Thyroid gland (tissue), 4 donors: ENCODE results near the gene DNMT3A. TPM values are rescaled to one million over a fixed set of nuclear protein-coding genes. Genes with fewer than 3 reads are reported as not detected.

Source experiments
- DNase-seq, 2 donors: peaks; one replicate each; pipeline ENCODE4 v3.0.0-alpha.2; 2019
- H3K27ac ChIP-seq, 3 donors: fragments of 200-600 bp; sonication (generic); 1 replicate in 2 of 3; 2 replicates in 1 of 3; pipeline ENCODE4 v1.5.1; 2016 to 2019; ENCODE audit warnings: mild to moderate bottlenecking in 1 of 3, moderate library complexity in 1 of 3
- H3K27me3 ChIP-seq: fragments of 200-600 bp; sonication (generic); one replicate; pipeline ENCODE4 v1.5.1; 2019
- H3K36me3 ChIP-seq, 2 donors: fragments of 200-600 bp; sonication (generic); one replicate each; pipeline ENCODE4 v1.5.1; 2016 to 2019
- H3K4me1 ChIP-seq, 2 donors: fragments of 200-600 bp; sonication (generic); one replicate each; pipeline ENCODE4 v1.5.1; 2017 to 2019
- H3K4me3 ChIP-seq, 3 donors: fragments of 200-600 bp; sonication (generic); replicated peaks in 1 of 3; 1 replicate in 2 of 3; 2 replicates in 1 of 3; pipeline ENCODE4 v1.5.1; 2016; ENCODE audit warnings: mild to moderate bottlenecking in 1 of 3
- H3K9me3 ChIP-seq: fragments of 200-600 bp; sonication (generic); one replicate; pipeline ENCODE4 v1.5.1; 2017
- CTCF ChIP-seq, 6 experiments: fragments of 200-600 bp in 3 of 6; fragments of 450-650 bp in 3 of 6; sonication (generic) in 3 of 6; IDR thresholded peaks; one replicate each; pipeline ENCODE4 v1.5.1; 2016 to 2019; ENCODE audit warnings: antibody characterized with exemption in 6 of 6, mild to moderate bottlenecking in 2 of 6, inconsistent platforms in 1 of 6, moderate library complexity in 1 of 6
- POLR2A ChIP-seq, 2 donors: fragments of 450-650 bp; IDR thresholded peaks; one replicate each; pipeline ENCODE4 v1.6.1; 2017; ENCODE audit warnings: antibody characterized with exemption in 2 of 2, mild to moderate bottlenecking in 2 of 2, moderate library complexity in 1 of 2
- WGBS, 2 donors: methylation state at CpG; one replicate each; pipeline ENCODE4 v1.1.5; 2017; 5-methylcytosine and 5-hydroxymethylcytosine counted together
- intact Hi-C: fragments of 100-400 bp; cut with DNase I; formaldehyde crosslinking; loops from one replicate; pipeline ENCODE4 v1.15.1; 2023
- total RNA-seq, 4 donors: library from RNA; depleted of rRNA; stranded (reverse); fragments of >200 nt; gene quantifications; one replicate each; pipeline ENCODE4 v1.2.3, GENCODE V29; 2016

Gene DNMT3A
- total RNA-seq, 4 donors from 2014 or later: 17.3 to 40.9 (median 18.8) TPM

- Histone ChIP-seq H3K36me3 (peaks cover 0 to 3% of the 10 kb centered on the region in 2 donors), H3K4me1 (peaks cover 34 to 56% of the 10 kb centered on the region in 2 donors), H3K27me3 (no peaks in the 10 kb centered on the region), H3K27ac (no peak overlapping the region), H3K4me3 (no peak overlapping the region), H3K9me3 (no peaks in the 10 kb centered on the region)
- WGBS, 2 donors: 60 to 78% methylated on average over 6 of the region's 6 CpGs
- no peak for TF ChIP-seq CTCF (IDR thresholded peaks at IDR 0.05)
- TF ChIP-seq POLR2A (IDR thresholded peaks at IDR 0.05): no peak
- intact Hi-C loops: no loop called here
- DNase-seq: peak; percentile 64 to 72
These were observed 34.9 kb downstream of the DNMT3A start for GRCh38 chr2:25306777-25307368.

- H3K4me3 ChIP-seq: no peak overlapping the region
- H3K36me3 ChIP-seq: peaks cover 0 to 3% of the 10 kb centered on the region in 2 donors
- peaks cover 23 to 47% of the 10 kb centered on the region in 2 donors for H3K4me1 ChIP-seq
- H3K27me3 ChIP-seq: no peaks in the 10 kb centered on the region
- H3K9me3 ChIP-seq: no peaks in the 10 kb centered on the region
- TF ChIP-seq CTCF (IDR thresholded peaks at IDR 0.05): no peak
- TF ChIP-seq POLR2A (IDR thresholded peaks at IDR 0.05): no peak
- H3K27ac ChIP-seq: peak overlapping the region in 1 of 3 donors; percentile 27
- 41 to 51% methylated on average over 4 to 10 of the region's 10 CpGs for WGBS, 2 donors
- DNase-seq: peak; percentile 80 to 87
- intact Hi-C loops: no loop called here
These were observed 36.0 kb downstream of the DNMT3A start for GRCh38 chr2:25305775-25306174.

- Histone ChIP-seq H3K9me3 (no peaks in the 10 kb centered on the region), H3K4me3 (no peak overlapping the region), H3K27me3 (no peaks in the 10 kb centered on the region), H3K27ac (no peak overlapping the region), H3K4me1 (peaks cover 15 to 39% of the 10 kb centered on the region in 2 donors), H3K36me3 (peaks cover 3 to 4% of the 10 kb centered on the region in 2 donors)
- no peak for TF ChIP-seq POLR2A (IDR thresholded peaks at IDR 0.05)
- TF ChIP-seq CTCF (IDR thresholded peaks at IDR 0.05): no peak
- 89 to 92% methylated on average over 16 of the region's 16 CpGs for WGBS, 2 donors
- DNase-seq: no peak
- intact Hi-C loops: no loop called here
These were observed 36.7 kb downstream of the DNMT3A start for GRCh38 chr2:25304826-25305596.

- H3K27ac ChIP-seq: no peak overlapping the region
- no peak overlapping the region for H3K4me3 ChIP-seq
- no peaks in the 10 kb centered on the region for H3K27me3 ChIP-seq
- no peaks in the 10 kb centered on the region for H3K9me3 ChIP-seq
- WGBS, 2 donors: 86 to 87% methylated on average over 14 to 15 of the region's 15 CpGs
- DNase-seq: no peak
- H3K36me3 ChIP-seq: peaks cover 10% of the 10 kb centered on the region in 2 donors
- no peak for TF ChIP-seq CTCF (IDR thresholded peaks at IDR 0.05)
- no peak for TF ChIP-seq POLR2A (IDR thresholded peaks at IDR 0.05)
- H3K4me1 ChIP-seq: peaks cover 12 to 35% of the 10 kb centered on the region in 2 donors
- intact Hi-C loops: no loop called here
These were observed 37.4 kb downstream of the DNMT3A start for GRCh38 chr2:25304321-25304720.
